Hematopoietic multipotent progenitor cell treated with erythropoietin and hydrocortisone succinate and interleukin-3 and kit ligand, for 17 days (in vitro differentiated cells): ENCODE data around the gene ETFA.

ENCODE experiments used
- DNase-seq: peaks from one replicate; pipeline ENCODE4 v3.0.0-alpha.2; 2015; ENCODE audit warnings: low spot score

ETFA gene

GRCh38 chr15:76195506-76196268 lies 115.6 kb downstream of the ETFA start:
- no peak for DNase-seq

GRCh38 chr15:76193934-76194333 lies 117.3 kb downstream of the ETFA start:
- DNase-seq, result no peak

GRCh38 chr15:76192715-76193114 lies 118.6 kb downstream of the ETFA start:
- no peak for DNase-seq

- DNase-seq, result no peak
These were observed 119.6 kb downstream of the ETFA start for GRCh38 chr15:76191539-76192244.

GRCh38 chr15:76190751-76191538 lies 120.3 kb downstream of the ETFA start:
- DNase-seq, result peak; percentile 33

- DNase-seq, result no peak
These were observed 121.2 kb downstream of the ETFA start for GRCh38 chr15:76190070-76190564.

- DNase-seq, result no peak
These were observed 122.2 kb downstream of the ETFA start for GRCh38 chr15:76189106-76189505.

GRCh38 chr15:76187163-76187562 lies 124.1 kb downstream of the ETFA start:
- DNase-seq, result no peak

GRCh38 chr15:76185716-76186115 lies 125.6 kb downstream of the ETFA start:
- peak; percentile 39 for DNase-seq

GRCh38 chr15:76184650-76185035 lies 126.6 kb downstream of the ETFA start:
- DNase-seq, result no peak

- DNase-seq, result no peak
These were observed 127.2 kb downstream of the ETFA start for GRCh38 chr15:76183930-76184649.

GRCh38 chr15:76181705-76182107 lies 129.6 kb downstream of the ETFA start:
- no peak for DNase-seq

GRCh38 chr15:76180321-76180720 lies 130.9 kb downstream of the ETFA start:
- DNase-seq, result no peak

GRCh38 chr15:76179023-76179422 lies 132.2 kb downstream of the ETFA start:
- DNase-seq, result no peak

- no peak for DNase-seq
These were observed 132.8 kb downstream of the ETFA start for GRCh38 chr15:76178296-76179000.

- DNase-seq, result no peak
These were observed 133.7 kb downstream of the ETFA start for GRCh38 chr15:76177491-76178040.

GRCh38 chr15:76176487-76177085 lies 134.7 kb downstream of the ETFA start:
- DNase-seq, result no peak

- DNase-seq, result no peak
These were observed 135.2 kb downstream of the ETFA start for GRCh38 chr15:76176059-76176458.

GRCh38 chr15:76175442-76175841 lies 135.8 kb downstream of the ETFA start:
- no peak for DNase-seq

GRCh38 chr15:76174654-76175053 lies 136.6 kb downstream of the ETFA start:
- DNase-seq, result no peak
